HG03064 (cell line): ENCODE results near the gene SIX4.
"Not testable (repeated sequence)": the region's sequence is repeated elsewhere in the genome, so short reads cannot be mapped to it uniquely, and the experiment has no call there.

Experiments used
- ATAC-seq: cut with Tn5 transposase; IDR thresholded peaks from one replicate; pipeline ENCODE4 v1.9.1; 2021; ENCODE audit warnings: low read depth; ENCODE audit not compliant: unreplicated experiment

The SIX4 gene

DNA sequence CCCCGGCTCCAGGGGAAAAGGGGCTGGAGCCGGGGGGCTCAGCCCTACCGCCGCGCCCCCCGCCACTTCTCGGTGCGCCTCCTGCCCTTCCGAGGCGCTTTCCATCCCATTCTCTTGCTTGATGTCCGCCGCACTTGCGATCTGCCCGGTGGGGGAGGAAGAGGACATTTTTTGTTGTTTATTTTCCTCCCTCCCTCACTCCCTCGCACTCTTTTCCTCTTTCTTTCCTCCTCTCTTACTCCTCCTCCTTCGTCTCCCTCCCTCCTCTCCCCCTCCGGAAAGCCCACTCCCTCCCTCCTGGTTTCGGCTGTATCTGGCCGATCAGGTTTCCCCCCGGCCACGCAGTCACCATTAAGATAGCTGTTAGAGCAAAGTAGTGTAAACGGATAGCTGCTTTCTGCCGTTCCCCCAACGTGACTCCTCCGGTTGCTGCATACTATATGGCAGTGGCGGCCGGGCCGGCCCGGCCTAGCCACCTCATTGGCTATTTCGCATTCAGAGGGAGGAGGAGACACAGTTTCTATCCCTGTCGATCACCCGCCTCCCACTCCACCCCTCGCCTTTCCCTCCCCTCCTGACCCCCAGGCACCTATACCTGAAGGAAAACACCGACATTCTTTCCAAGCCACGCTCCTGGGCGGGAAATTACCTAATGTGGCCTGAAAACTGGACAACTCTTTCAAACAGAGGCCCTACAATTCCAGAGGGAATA, at the start of gene SIX4:
Gene SIX4 (minus strand): TSS at position 445 of the 712 bp plus-strand sequence. CDS start 277 bp downstream, at position 168.
- peak; percentile 53 for ATAC-seq

DNA sequence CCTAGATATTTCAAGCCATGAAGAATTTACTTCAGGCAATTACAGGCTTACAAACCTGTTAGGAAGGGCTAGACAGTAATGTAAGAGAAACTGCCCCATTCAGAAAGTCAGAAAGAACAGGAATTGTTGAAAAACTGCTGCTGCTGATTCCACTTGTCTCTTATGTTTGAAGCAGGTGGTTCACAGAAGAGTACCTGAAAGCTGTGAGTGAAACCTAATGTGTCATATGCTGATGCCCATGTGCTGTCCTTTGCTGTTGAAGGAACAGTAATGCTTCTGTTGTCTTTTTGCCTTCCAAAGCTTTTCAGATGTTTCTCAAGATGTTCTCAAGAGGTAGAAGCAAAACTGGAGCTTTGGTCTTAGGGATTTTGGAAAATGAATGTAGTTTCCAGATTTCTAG, 49.4 kb upstream of the SIX4 start:
- ATAC-seq, result peak; percentile 73

DNA sequence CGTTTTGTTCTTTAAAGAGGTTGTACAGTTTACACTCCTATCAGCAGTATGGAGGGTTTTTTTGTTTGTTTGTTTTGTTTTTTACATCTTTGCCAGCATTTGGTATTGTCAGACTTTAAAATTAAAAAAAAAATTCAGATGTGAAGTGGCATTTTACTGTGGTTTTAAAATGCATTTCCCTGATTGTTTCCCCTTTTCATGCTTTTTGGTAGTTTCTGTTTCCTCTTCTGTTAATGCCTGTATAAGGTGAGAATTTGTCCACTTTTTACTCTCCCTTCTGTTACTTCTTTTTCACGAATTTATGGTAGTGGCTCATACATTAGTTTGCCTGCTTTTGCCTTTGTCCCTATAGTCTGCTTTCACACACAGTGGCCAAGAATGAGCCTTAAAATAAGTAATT, 47.0 kb upstream of the SIX4 start:
- no peak for ATAC-seq

- no peak for ATAC-seq
These were observed 44.5 kb upstream of the SIX4 start for GRCh38 chr14:60768602-60769001.

GRCh38 chr14:60760644-60761364, 36.7 kb upstream of the SIX4 start:
- no peak for ATAC-seq

DNA sequence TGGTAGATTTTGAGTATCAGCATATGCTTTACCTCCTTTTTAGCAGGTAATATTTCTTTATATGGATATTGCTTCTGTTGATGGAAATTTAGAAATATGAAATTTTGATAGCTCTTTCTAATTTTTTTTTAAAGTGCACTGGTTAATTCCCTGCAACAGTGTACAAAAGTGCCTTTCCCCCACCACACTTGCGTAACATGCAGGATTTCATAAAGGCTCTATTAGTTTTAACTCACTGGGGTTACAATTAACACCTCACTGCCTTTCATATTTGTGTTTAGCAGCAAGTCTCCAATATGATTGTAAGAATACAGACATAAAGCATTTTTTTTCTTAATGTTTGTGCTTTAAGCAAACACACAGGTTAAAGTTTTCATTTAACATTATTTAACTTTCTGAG, 36.1 kb upstream of the SIX4 start:
- ATAC-seq, result no peak

DNA sequence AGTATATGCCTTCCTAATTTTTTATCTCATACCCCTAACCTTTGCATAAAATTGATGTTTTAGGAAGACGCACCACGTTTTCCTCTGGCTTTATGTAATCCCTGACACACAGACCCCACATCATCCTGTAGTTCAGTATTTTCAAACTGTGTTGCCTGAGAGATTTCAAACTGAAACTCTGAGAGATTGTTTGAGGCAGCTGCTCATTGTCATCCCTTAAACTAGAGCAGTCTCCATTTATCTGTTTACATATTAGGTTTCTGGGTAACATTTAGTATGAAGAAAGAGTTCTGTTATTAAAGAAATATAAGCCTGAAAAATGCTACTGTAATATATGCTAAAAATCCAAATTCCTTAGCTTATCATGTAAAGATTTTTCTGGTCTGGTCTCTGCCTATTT, 34.7 kb upstream of the SIX4 start:
- ATAC-seq, result no peak

DNA sequence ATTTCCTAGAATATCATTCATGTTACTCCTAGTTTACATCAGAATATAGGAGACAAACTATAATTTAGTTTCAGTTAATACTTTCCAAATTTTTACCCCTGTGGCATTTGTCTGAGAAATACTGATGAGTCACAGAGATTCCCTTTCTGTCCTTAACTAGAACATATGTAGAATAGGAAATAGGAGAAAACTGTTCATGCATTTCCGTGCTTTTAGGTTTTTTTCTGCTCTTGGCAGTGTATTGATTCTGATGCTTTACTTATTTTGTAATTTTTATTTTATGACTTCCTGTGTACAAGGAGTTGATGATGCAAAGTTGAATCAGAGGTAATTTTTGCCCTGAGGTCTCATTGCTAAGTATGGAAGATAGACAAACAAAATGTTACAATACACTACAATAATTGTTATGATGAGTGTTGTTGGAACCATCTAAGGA, 33.4 kb upstream of the SIX4 start:
- ATAC-seq, result no peak

DNA sequence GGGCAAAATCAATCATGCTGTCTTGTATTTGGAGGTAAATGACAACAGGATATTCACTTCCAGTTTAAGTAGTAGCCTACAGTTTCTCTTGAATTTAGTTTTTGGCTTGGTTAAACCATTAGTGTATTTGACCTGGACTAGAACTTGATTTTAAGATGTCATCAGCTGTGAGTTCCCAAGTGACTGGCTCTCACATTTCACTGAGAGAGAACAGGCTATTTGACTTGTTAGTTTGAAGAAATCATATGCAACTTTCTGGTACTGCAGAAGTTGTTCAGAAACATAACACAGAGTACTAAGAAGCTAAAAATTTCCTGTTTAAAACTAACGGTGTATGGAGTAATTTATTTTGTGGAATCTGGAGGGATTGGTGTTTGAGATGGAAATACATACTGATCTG, 32.7 kb upstream of the SIX4 start:
- no peak for ATAC-seq

DNA sequence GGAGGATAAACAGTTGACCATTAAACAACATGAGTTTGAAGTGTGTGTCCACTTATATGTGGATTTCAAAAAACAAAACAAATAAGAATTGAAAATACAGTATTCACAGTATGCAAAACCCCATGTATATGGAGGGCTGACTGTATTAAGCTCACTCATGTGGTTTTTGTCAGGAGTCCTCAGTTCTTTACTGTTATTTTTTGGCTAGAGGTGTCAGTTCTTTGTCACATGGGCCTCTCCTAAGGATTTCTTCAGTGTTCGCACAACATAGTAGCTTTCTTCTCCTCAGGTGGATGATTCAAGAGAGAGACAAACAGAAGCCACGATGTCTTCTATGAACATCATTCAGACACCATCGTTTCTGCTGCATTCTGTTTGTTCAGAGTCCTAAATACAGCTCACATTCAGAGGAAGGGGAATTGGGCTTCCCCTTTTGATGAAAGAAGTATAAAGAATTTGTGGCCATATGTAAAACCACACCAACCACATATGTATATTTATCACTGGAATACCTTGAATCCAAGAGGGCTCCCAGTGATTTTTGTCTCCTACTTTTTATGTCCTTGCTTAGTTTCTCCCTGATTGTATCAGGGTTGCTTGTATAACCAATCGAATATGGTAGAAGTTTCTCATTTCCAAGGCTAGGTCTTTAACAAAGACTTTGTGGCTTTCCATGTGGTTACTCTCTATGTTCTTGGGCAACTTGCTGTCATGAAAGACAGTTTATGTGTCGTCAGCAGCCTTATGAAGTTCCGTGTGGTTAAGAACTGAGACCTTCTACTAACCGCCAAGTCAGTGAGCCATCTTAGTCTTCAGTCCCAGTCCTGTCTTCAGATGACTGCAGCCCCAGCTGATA, 29.3 kb upstream of the SIX4 start:
- peak; percentile 97 for ATAC-seq

GRCh38 chr14:60744566-60744965, 20.4 kb upstream of the SIX4 start:
- no peak for ATAC-seq

- ATAC-seq, result no peak
These were observed 14.8 kb upstream of the SIX4 start for GRCh38 chr14:60738843-60739508.

GRCh38 chr14:60736494-60736893, 12.3 kb upstream of the SIX4 start:
- ATAC-seq, result no peak

DNA sequence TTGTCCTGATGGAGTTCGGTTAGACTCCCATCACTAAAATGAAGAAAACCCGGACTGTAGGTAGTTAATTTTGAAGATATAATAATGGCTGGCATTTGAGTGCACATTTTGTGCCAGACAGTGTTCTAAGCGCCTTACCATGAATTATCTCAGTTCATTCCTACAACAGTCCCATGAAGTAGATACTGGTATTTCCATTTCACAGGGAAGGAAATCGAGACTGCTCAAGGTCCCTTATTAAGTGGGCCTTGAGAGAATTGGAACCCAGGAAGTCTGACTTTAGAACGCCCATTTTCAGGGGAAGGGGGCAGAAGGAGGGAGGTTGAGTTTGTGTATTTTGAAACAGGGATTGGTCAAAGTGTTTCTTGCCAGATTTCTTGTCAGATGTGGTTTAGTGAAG, 11.3 kb upstream of the SIX4 start:
- no peak for ATAC-seq

DNA sequence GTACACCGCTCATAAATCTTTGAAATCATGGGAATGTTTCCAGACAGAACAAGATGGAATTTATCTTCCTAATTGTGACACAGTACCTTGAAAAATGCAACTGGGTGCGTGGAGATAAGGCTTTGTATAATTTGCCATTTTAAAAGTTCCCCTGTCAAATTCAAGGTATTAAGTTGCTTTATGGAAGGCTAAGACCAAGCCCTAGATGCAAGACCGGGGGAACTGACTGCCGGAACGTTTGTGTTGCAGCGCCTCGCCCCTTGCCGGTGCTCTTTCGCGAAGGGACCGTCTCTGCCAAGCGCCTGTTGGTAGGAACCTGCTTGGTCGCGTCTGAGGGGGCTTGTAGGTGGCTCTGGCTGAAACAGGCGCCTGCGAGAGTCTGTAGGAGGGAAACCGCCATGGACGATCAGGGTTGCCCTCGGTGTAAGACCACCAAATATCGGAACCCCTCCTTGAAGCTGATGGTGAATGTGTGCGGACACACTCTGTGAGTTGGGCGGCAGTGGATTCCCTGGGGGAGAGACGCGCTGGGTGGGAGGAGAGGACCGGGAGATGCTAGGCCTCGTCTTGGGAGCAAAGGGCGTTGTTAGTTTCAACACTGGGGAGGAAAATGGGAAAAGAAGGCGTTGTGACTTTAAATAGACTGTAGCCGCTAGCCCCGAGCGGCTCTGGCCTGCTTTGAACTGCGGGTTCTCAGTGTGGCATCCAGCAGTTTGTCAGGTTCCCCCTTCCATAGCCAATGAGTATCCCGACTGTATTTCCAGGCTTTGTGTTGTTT, 10.5 kb upstream of the SIX4 start, which contains the start of gene MNAT1:
Gene MNAT1 (plus strand): TSS at position 297 of the 778 bp plus-strand sequence. CDS start 102 bp downstream, at position 399.
- peak; percentile 88 for ATAC-seq

DNA sequence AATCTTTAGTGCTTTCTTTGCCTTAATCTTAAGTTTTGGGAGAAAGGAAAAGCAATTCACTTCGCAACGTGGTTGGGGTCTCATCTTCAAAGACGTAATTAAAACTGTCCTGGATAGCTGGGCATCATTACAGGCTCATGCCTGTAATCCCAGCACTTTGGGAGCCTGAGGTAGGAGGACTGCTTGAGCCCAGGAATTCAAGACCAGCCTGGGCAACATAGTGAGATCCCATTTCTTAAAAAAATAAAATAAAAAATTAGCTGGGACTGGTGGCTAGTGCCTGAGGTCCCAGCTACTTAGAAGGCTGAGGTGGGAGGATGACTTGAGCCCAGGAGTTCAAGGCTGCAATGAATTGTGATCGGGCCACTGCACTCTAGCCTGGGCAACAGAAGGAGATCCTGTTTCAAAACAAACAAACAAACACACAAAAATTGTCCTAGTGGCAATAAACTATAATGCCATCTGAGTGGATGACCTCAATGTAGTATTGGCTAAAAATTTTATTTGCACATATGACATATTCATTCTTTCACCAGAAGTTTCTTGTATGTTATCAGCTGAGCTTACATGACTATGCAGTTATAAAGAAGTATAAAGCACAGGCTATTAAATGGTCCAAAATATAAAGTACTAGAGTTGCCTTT, 8.8 kb upstream of the SIX4 start:
- no peak for ATAC-seq

DNA sequence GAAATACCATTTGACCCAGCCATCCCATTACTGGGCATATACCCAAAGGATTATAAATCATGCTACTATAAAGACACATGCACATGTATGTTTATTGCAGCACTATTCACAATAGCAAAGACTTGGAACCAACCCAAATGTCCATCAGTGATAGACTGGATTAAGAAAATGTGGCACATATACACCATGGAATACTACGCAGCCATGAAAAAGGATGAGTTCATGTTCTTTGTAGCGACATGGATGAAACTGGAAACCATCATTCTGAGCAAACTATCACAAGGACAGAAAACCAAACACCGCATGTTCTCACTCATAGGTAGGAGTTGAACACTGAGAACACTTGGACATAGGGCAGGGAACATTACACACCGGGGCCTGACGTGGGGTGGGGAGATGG, 7.1 kb upstream of the SIX4 start:
- ATAC-seq, result not testable (repeated sequence)

- ATAC-seq, result peak; percentile 37
These were observed 840 bp downstream of the SIX4 start for GRCh38 chr14:60723116-60723906.
